ENCODE measurements around the gene TMEM109. TPM values are rescaled to one million over a fixed set of nuclear protein-coding genes. Genes with fewer than 3 reads are reported as not detected.

The TMEM109 gene
- polyA plus RNA-seq, 2 of the 4 experiments (the other 2 are of a cell fraction) = 40.9 to 93.0 TPM

DNA sequence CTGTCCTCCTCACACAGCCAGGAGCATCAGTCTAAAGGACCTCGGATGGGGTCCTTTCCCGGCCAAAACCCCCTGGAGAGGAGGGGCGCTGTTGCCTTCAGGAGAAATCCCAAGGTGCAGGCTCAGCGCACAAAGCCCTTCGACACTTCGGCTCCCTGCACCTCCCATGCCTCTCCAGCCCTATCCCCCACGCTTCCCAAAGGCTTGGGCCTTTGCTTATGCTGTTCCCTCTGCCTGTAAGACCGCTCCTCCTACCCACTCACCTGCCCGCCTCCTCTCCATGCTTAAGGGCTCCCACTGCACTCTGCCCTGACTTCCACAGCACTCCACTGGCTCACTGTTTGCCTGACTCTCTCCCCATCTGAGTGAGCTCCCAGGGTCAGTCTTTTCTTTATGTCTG, 24.5 kb downstream of the TMEM109 start:
- H3K9me3 ChIP-seq = no peaks in the 10 kb centered on the region
- H3K27ac ChIP-seq = no peak overlapping the region
- DNase-seq (ENCODE audit: low read depth in 1 of 2, low spot score in 1 of 2) (no peak), FAIRE-seq (no peak), ATAC-seq (peak in 1 of 2 experiments; percentile 11; a peak in 3 of 6 replicates)
- H3K4me1 ChIP-seq = no peaks in the 10 kb centered on the region
- TF ChIP-seq CEBPB (IDR thresholded peaks at IDR 0.05) (no peak), E2F6 (IDR thresholded peaks at IDR 0.05; ENCODE audit: borderline replicate concordance, low read depth) (no peak), HOXB5 (CRISPR knock-in tag; IDR thresholded peaks at IDR 0.05) (no peak), NPAS2 (CRISPR knock-in tag; IDR thresholded peaks at IDR 0.05; ENCODE audit: borderline replicate concordance) (no peak), FOSB (CRISPR knock-in tag; IDR thresholded peaks at IDR 0.05) (no peak), TFCP2L1 (CRISPR knock-in tag; IDR thresholded peaks at IDR 0.05) (no peak)
- TF ChIP-seq, protein P1, sequence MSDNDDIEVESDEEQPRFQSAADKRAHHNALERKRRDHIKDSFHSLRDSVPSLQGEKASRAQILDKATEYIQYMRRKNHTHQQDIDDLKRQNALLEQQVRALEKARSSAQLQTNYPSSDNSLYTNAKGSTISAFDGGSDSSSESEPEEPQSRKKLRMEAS (IDR thresholded peaks at IDR 0.05) = no peak
- 82% methylated on average over 9 of the region's 9 CpGs for whole genome bisulfite sequencing (ENCODE audit: missing lambda C conversion rate)
- no peak overlapping the region for H3K4me2 ChIP-seq
- ChIA-PET CTCF (no interaction called here), POLR2A (no interaction called here)
- no peak overlapping the region for H3K4me3 ChIP-seq

DNA sequence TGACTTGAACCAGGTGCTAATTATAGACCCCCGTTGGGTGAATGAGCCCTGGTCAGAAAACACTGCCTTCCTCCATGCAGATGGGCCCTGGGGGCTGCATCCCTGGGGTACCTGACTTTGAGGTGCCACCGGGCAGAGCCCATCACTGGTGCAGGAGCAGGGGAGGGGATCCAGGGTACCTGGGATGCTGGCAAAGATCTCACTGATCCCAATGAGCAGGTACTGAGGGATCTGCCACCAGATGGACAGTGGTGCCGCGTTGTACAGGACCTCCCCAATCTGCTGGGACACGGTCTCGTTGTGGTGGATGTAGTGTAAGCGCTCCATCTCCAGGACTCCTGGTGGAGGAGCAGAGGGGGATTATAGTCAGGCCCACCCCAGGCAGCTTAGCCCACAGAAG, 25.3 kb downstream of the TMEM109 start:
- Histone ChIP-seq H3K9me3 (no peaks in the 10 kb centered on the region), H3K4me2 (no peak overlapping the region), H3K27ac (no peak overlapping the region), H3K4me3 (no peak overlapping the region), H3K4me1 (no peaks in the 10 kb centered on the region)
- ATAC-seq (no peak; a peak in 2 of 6 replicates), DNase-seq (ENCODE audit: low read depth in 1 of 2, low spot score in 1 of 2) (no peak), FAIRE-seq (no peak)
- ChIA-PET CTCF (interaction anchor here (1.1 to 4.3 kb wide), 4 partner anchors 8 to 248 kb away, joined by 3 to 10 read pairs (median 6); no protein-coding TSS in a partner anchor), POLR2A (no interaction called here)
- 74% methylated on average over 7 of the region's 7 CpGs for WGBS (ENCODE audit: missing lambda C conversion rate)
- no peak for TF ChIP-seq NFE2L2 (conservative IDR thresholded peaks at IDR 0.05; ENCODE audit: low read length)
- no peak for TF ChIP-seq TP53 (CRISPR knock-in tag; IDR thresholded peaks at IDR 0.05)
- TF ChIP-seq EHF (CRISPR knock-in tag; IDR thresholded peaks at IDR 0.05) = no peak
- TF ChIP-seq, protein P2, sequence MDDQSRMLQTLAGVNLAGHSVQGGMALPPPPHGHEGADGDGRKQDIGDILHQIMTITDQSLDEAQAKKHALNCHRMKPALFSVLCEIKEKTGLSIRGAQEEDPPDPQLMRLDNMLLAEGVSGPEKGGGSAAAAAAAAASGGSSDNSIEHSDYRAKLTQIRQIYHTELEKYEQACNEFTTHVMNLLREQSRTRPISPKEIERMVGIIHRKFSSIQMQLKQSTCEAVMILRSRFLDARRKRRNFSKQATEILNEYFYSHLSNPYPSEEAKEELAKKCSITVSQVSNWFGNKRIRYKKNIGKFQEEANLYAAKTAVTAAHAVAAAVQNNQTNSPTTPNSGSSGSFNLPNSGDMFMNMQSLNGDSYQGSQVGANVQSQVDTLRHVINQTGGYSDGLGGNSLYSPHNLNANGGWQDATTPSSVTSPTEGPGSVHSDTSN (IDR thresholded peaks at IDR 0.05) = no peak
- no peak for TF ChIP-seq FOSL2 (IDR thresholded peaks at IDR 0.05)
- TF ChIP-seq FOSL2 (CRISPR knock-in tag; IDR thresholded peaks at IDR 0.05) = no peak
- no peak for TF ChIP-seq JUNB (IDR thresholded peaks at IDR 0.05)
- TF ChIP-seq HDAC2 (IDR thresholded peaks at IDR 0.05) = no peak
- TF ChIP-seq BHLHE40 (IDR thresholded peaks at IDR 0.05; ENCODE audit: low read depth, low read length) = no peak
- TF ChIP-seq, protein P3, sequence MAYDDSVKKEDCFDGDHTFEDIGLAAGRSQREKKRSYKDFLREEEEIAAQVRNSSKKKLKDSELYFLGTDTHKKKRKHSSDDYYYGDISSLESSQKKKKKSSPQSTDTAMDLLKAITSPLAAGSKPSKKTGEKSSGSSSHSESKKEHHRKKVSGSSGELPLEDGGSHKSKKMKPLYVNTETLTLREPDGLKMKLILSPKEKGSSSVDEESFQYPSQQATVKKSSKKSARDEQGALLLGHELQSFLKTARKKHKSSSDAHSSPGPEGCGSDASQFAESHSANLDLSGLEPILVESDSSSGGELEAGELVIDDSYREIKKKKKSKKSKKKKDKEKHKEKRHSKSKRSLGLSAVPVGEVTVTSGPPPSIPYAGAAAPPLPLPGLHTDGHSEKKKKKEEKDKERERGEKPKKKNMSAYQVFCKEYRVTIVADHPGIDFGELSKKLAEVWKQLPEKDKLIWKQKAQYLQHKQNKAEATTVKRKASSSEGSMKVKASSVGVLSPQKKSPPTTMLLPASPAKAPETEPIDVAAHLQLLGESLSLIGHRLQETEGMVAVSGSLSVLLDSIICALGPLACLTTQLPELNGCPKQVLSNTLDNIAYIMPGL (CRISPR knock-in tag; IDR thresholded peaks at IDR 0.05; ENCODE audit: borderline replicate concordance) = no peak
- TF ChIP-seq KDM1A (IDR thresholded peaks at IDR 0.05; ENCODE audit: low read depth) = no peak
- TF ChIP-seq, protein P1 (IDR thresholded peaks at IDR 0.05) = no peak
- no peak for TF ChIP-seq REST (IDR thresholded peaks at IDR 0.05)
- TF ChIP-seq ESRRA (IDR thresholded peaks at IDR 0.05; ENCODE audit: borderline replicate concordance, low read length) = no peak
- no peak for TF ChIP-seq NPAS2 (CRISPR knock-in tag; IDR thresholded peaks at IDR 0.05; ENCODE audit: borderline replicate concordance)
